ENCODE measurements around the gene MIS18A. TPM values are rescaled to one million over a fixed set of nuclear protein-coding genes. Genes with fewer than 3 reads are reported as not detected.

The MIS18A gene, protein sequence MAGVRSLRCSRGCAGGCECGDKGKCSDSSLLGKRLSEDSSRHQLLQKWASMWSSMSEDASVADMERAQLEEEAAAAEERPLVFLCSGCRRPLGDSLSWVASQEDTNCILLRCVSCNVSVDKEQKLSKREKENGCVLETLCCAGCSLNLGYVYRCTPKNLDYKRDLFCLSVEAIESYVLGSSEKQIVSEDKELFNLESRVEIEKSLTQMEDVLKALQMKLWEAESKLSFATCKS
- 10 to 100 TPM; 13.5 to 36.2 TPM for total RNA-seq

DNA sequence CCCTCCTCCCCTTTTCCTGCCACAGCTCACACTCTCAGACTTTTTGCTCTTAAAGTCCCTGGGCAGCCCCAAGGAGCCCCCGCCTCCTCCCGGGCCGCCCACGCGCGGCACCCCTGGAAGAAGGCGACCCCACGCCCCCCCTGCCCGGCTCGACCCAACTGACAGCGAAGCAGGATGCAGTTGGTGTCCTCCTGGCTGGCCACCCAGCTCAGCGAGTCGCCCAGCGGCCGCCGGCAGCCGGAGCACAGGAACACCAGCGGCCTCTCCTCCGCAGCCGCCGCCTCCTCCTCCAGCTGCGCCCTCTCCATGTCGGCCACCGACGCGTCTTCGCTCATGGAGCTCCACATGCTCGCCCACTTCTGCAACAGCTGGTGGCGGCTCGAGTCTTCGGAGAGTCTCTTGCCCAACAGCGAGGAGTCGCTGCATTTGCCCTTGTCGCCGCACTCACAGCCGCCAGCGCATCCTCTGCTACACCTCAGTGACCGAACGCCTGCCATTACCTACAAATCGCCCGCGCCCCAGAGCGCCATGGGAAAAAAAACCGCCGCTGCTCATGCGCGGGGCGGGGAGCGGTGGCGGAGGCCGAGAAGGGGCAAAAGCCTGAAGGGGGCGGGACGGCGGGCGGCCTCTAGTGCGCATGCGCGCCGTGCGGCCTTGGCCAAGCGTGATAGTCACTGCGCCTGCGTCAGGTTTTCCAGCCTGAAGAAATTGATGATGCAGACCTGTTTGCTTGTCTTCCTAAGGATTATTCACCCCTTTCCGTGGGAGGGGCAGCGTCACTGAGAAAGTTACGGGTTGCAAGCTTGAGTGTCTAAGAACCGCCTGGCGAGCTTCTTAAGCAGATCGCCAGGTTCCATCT is at the start of gene MIS18A:
Gene MIS18A (minus strand): TSS at position 532 of the 859 bp plus-strand sequence. CDS start 35 bp downstream, at position 497.
- peaks cover 4% of the 10 kb centered on the region for H3K4me1 ChIP-seq
- H3K27me3 ChIP-seq, result no peaks in the 10 kb centered on the region
- TF ChIP-seq, protein P1, sequence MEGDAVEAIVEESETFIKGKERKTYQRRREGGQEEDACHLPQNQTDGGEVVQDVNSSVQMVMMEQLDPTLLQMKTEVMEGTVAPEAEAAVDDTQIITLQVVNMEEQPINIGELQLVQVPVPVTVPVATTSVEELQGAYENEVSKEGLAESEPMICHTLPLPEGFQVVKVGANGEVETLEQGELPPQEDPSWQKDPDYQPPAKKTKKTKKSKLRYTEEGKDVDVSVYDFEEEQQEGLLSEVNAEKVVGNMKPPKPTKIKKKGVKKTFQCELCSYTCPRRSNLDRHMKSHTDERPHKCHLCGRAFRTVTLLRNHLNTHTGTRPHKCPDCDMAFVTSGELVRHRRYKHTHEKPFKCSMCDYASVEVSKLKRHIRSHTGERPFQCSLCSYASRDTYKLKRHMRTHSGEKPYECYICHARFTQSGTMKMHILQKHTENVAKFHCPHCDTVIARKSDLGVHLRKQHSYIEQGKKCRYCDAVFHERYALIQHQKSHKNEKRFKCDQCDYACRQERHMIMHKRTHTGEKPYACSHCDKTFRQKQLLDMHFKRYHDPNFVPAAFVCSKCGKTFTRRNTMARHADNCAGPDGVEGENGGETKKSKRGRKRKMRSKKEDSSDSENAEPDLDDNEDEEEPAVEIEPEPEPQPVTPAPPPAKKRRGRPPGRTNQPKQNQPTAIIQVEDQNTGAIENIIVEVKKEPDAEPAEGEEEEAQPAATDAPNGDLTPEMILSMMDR (IDR thresholded peaks at IDR 0.05), result no peak
- H3K36me3 ChIP-seq, result no peaks in the 10 kb centered on the region
- no peak within 1 kb of the TSS for H3K27ac ChIP-seq
- no peaks in the 10 kb centered on the region for H3K9me3 ChIP-seq
- H3K4me3 ChIP-seq, result peak within 1 kb of the TSS; percentile 92
- intact Hi-C loops (cut with DNase I), result no loop called here
- DNase-seq, result peak; percentile 93
- H3K9ac ChIP-seq (ENCODE audit: low read depth in 2 of 2, low read length in 2 of 2), result peak within 1 kb of the TSS; percentile 69 to 78

DNA sequence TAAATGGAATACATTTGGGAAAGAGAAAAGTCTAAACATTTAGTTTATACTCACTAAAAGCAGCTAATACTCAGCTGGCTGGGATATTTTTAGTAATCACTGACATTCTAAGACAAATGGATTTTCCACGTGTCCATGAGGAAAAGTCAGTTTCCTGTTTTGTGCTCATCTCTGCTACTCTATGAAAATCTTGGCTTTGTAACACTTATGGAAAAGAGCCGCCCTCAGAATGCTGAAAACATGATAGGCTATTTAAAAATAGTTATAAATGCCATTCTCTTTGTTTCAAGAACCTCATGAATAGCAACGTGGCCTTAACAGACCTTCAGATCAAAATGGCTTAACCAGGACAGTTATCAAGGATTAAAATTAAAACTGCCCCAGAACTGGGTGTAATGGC is 49.7 kb upstream of the MIS18A start:
- intact Hi-C loops (cut with DNase I), result no loop called here
- H3K27ac ChIP-seq, result no peak overlapping the region
- TF ChIP-seq, protein P1 (IDR thresholded peaks at IDR 0.05), result no peak
- H3K9me3 ChIP-seq, result no peaks in the 10 kb centered on the region
- H3K36me3 ChIP-seq, result peaks cover 2% of the 10 kb centered on the region
- H3K4me1 ChIP-seq, result no peaks in the 10 kb centered on the region
- DNase-seq, result no peak
- H3K9ac ChIP-seq (ENCODE audit: low read depth in 2 of 2, low read length in 2 of 2), result no peak overlapping the region
- H3K4me3 ChIP-seq, result no peak overlapping the region
- H3K27me3 ChIP-seq, result no peaks in the 10 kb centered on the region

DNA sequence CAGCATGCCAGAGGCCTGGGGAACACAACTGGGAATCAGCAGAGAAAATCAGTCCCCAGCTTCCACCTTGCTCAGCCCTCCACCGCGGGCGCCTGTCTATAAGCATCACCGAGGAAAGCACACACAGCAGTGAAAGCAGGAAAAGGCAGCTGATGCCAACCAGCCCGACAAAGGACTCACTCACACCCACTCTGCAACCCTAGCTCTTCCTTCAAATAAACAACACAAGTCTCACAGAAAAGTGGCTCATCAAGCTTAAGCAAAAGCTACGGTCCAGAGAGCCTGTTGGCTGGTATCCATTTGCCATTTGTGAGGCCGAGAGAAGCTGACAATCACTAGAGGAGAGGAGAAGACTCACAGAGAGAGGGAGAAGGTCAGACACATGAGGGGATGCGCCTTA is 46.9 kb upstream of the MIS18A start:
- TF ChIP-seq, protein P1 (IDR thresholded peaks at IDR 0.05), result no peak
- intact Hi-C loops (cut with DNase I), result no loop called here

DNA sequence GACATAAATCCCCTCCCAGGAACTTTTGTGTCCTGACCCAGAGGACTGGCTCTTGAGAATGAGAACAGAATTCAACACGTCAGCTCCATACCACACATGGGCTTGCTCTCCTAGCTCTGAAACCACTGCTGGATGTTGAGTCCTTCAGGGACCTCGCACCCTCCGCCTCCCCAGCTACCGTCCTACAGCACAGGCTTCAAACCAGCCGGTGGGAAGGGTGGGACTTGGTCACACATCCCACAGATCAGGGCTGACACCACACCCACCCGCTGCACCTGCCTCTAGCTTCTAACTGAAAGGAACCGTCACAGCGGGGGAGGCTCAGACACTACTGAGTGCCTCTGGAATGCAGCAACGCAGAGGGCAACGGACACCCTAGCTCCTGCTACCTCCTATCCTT is 43.8 kb upstream of the MIS18A start:
- DNase-seq, result no peak
- TF ChIP-seq, protein P1 (IDR thresholded peaks at IDR 0.05), result no peak
- Histone ChIP-seq H3K9me3 (no peaks in the 10 kb centered on the region), H3K4me3 (no peak overlapping the region), H3K4me1 (no peaks in the 10 kb centered on the region), H3K27me3 (no peaks in the 10 kb centered on the region), H3K36me3 (no peaks in the 10 kb centered on the region), H3K9ac (ENCODE audit: low read depth in 2 of 2, low read length in 2 of 2) (no peak overlapping the region), H3K27ac (no peak overlapping the region)
- intact Hi-C loops (cut with DNase I), result no loop called here

More for the DNA sequence above, 46.9 kb upstream of the MIS18A start:
- H3K27me3 ChIP-seq, result no peaks in the 10 kb centered on the region
- H3K4me3 ChIP-seq, result no peak overlapping the region
- H3K4me1 ChIP-seq, result no peaks in the 10 kb centered on the region
- H3K9ac ChIP-seq (ENCODE audit: low read depth in 2 of 2, low read length in 2 of 2), result no peak overlapping the region
- no peaks in the 10 kb centered on the region for H3K36me3 ChIP-seq
- no peaks in the 10 kb centered on the region for H3K9me3 ChIP-seq
- H3K27ac ChIP-seq, result no peak overlapping the region
- DNase-seq, result no peak

DNA sequence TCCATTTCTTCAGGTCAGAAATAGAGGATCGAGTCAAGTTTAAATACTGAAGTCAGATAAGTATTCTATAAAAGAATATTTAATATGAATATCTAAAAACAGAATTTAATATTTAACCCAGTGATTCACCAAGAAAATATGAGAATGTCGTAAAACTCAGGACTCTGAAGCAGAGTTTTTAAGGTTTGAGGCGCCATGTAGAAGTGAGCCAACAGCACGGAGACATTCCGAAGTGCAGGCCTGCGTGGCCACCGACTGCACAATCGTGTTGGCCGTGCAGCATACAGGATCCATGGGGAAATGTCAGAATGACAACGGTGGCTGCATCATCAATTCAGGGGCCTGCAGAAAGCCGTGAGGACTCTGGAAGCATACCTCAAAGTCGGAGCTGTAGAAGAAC is 43.3 kb upstream of the MIS18A start:
- H3K27ac ChIP-seq, result no peak overlapping the region
- TF ChIP-seq, protein P1 (IDR thresholded peaks at IDR 0.05), result no peak
- H3K4me3 ChIP-seq, result no peak overlapping the region
- intact Hi-C loops (cut with DNase I), result no loop called here
- H3K27me3 ChIP-seq, result no peaks in the 10 kb centered on the region
- DNase-seq, result no peak
- H3K4me1 ChIP-seq, result no peaks in the 10 kb centered on the region
- H3K9ac ChIP-seq (ENCODE audit: low read depth in 2 of 2, low read length in 2 of 2), result no peak overlapping the region
- H3K36me3 ChIP-seq, result no peaks in the 10 kb centered on the region
- H3K9me3 ChIP-seq, result no peaks in the 10 kb centered on the region

All from colonic mucosa (tissue), 4 donors.